Measurements from ENCODE around the gene CHSY1. TPM values are rescaled to one million over a fixed set of nuclear protein-coding genes. Genes with fewer than 3 reads are reported as not detected.

CHSY1 gene
- total RNA-seq, 2 experiments from 2014 or later, result 5.0 to 14.3 TPM

DNA sequence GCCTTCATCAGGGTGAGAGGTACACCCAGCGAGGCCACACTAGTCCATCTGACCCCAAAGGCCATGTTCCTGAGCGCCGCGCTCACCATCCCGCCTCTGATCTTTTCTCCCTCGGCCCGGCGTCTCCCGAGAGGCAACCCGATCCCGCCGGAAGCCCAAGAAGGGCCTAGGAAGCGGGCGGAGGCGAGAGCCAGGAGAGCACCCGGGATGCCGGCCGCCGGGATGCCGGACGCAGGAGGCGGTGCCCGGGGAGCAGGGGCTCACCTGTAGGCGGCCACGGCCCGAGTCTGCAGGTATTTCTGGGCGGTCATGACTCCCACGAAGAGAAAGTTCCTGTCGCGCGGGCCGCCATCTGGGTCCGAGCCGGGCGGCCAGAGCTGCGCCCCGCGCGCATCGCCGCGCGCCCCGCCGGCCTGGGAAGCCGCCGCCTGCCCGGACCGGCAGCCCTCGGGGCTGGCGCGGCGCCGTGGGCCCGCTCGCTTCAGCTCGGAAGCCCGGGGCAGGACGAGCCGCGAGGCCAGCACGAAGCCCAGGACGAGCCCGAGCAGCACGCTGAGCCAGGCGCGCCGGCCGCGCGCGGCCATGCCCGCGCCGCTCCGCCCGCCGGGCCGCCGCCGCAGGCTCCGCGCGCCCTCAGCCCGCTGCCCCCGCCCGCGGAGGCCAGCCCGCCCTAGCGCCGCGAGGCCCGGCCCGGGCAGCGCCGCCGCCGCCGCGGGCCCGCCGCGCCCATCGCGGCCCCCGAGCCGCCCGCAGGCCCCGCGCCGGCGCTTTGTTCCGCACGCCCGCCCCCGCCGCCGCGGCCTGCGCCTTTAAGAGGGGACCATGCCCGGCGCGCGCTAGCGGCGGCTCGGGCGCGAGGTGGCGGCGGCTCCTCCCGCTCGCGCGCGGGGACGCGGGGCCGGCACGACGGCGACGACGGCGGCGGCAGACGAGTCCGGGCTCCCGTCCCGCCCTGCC lies 697 bp downstream of the CHSY1 start:
- no TSS peak for BruUV-seq (replicated peaks)

DNA sequence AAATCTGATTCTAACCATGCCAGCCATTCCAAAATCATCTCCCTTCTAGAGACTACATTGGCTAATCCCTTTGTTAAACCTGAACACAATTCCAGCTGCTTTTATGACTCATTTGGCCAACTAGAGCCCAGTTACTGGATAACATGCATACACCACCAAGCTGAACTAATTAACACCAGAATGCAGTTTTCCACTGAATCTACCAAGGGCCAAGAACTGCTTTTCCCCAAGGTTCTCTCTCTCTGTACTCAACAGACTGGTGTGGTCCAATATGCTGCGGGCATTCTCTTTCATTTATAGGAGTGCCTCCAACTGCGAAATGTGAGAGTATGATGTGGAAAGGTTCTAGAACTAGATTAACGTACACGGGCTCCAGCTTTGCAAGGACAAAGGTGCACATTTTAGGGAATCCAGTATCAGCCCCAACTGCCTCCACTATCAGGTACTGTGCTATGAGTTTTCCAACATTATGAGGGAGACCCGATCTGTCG lies 1.5 kb downstream of the CHSY1 start:
- no peak overlapping the region for H2AFZ ChIP-seq (ENCODE audit: low read length)
- TF ChIP-seq, protein P1, sequence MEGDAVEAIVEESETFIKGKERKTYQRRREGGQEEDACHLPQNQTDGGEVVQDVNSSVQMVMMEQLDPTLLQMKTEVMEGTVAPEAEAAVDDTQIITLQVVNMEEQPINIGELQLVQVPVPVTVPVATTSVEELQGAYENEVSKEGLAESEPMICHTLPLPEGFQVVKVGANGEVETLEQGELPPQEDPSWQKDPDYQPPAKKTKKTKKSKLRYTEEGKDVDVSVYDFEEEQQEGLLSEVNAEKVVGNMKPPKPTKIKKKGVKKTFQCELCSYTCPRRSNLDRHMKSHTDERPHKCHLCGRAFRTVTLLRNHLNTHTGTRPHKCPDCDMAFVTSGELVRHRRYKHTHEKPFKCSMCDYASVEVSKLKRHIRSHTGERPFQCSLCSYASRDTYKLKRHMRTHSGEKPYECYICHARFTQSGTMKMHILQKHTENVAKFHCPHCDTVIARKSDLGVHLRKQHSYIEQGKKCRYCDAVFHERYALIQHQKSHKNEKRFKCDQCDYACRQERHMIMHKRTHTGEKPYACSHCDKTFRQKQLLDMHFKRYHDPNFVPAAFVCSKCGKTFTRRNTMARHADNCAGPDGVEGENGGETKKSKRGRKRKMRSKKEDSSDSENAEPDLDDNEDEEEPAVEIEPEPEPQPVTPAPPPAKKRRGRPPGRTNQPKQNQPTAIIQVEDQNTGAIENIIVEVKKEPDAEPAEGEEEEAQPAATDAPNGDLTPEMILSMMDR (conservative IDR thresholded peaks at IDR 0.05; ENCODE audit: low read length), result no peak
- TF ChIP-seq EZH2phosphoT487 (IDR thresholded peaks at IDR 0.05; ENCODE audit: borderline replicate concordance, low read depth, low read length), result no peak
- H3K4me1 ChIP-seq (ENCODE audit: insufficient read depth, low read length, poor library complexity, severe bottlenecking), result peaks cover 21% of the 10 kb centered on the region

More for the DNA sequence above, 697 bp downstream of the CHSY1 start:
- Histone ChIP-seq H3K27ac (ENCODE audit: low read depth, low read length, poor library complexity, severe bottlenecking) (no peak overlapping the region), H3K79me2 (ENCODE audit: insufficient read depth, low read depth, low read length) (no peaks in the 10 kb centered on the region), H3K9me2 (ENCODE audit: insufficient read depth, low read length) (no peaks in the 10 kb centered on the region), H4K20me1 (ENCODE audit: insufficient read depth, low read length) (peaks cover 9% of the 10 kb centered on the region), H3K4me3 (ENCODE audit: low read depth, low read length, poor library complexity, severe bottlenecking) (peak overlapping the region; percentile 71), H3K36me3 (ENCODE audit: insufficient read depth, low read length) (no peaks in the 10 kb centered on the region), H2AFZ (ENCODE audit: low read length) (peak overlapping the region; percentile 66; the same call in 1 of the 2 replicates), H3K4me2 (ENCODE audit: low read length) (peak overlapping the region; percentile 72), H3K9me3 (ENCODE audit: low read length) (no peaks in the 10 kb centered on the region), H3K4me1 (ENCODE audit: insufficient read depth, low read length, poor library complexity, severe bottlenecking) (peaks cover 19% of the 10 kb centered on the region)
- TF ChIP-seq EZH2phosphoT487 (IDR thresholded peaks at IDR 0.05; ENCODE audit: borderline replicate concordance, low read depth, low read length), result no peak
- TF ChIP-seq, protein P1 (conservative IDR thresholded peaks at IDR 0.05; ENCODE audit: low read length), result no peak
- CTCF ChIA-PET (ENCODE audit: unreplicated experiment), result no interaction called here
- intact Hi-C loops (cut with micrococcal nuclease; ENCODE audit: unreplicated experiment), result no loop called here
- DNase-seq (ENCODE audit: low spot score), result no peak
- POLR2A ChIA-PET, result interaction anchor here (0.6 to 1.4 kb wide), 5 partner anchors 9 to 166 kb away, joined by 3 to 5 read pairs (median 3); no protein-coding TSS in a partner anchor

More for the DNA sequence above, 1.5 kb downstream of the CHSY1 start:
- peak overlapping the region; percentile 72 for H3K4me2 ChIP-seq (ENCODE audit: low read length)
- no peaks in the 10 kb centered on the region for H3K36me3 ChIP-seq (ENCODE audit: insufficient read depth, low read length)
- no peak overlapping the region for H3K27ac ChIP-seq (ENCODE audit: low read depth, low read length, poor library complexity, severe bottlenecking)
- H3K9me3 ChIP-seq (ENCODE audit: low read length), result no peaks in the 10 kb centered on the region
- no peaks in the 10 kb centered on the region for H3K79me2 ChIP-seq (ENCODE audit: insufficient read depth, low read depth, low read length)
- POLR2A ChIA-PET, result no interaction called here
- H3K4me3 ChIP-seq (ENCODE audit: low read depth, low read length, poor library complexity, severe bottlenecking), result peak overlapping the region; percentile 71
- CTCF ChIA-PET (ENCODE audit: unreplicated experiment), result no interaction called here
- H3K9me2 ChIP-seq (ENCODE audit: insufficient read depth, low read length), result no peaks in the 10 kb centered on the region
- no peak for DNase-seq (ENCODE audit: low spot score)
- BruUV-seq (replicated peaks), result no TSS peak
- peaks cover 9% of the 10 kb centered on the region for H4K20me1 ChIP-seq (ENCODE audit: insufficient read depth, low read length)
- intact Hi-C loops (cut with micrococcal nuclease; ENCODE audit: unreplicated experiment), result no loop called here
